Hepatocyte (in vitro differentiated cells): ENCODE results near the gene HOATZ. TPM values are rescaled to one million over a fixed set of nuclear protein-coding genes. Genes with fewer than 3 reads are reported as not detected.

Experiments used
- DNase-seq: peaks from one replicate; pipeline ENCODE4 v3.0.0-alpha.2; 2016; ENCODE audit warnings: low spot score
- H2AFZ ChIP-seq: fragments of 200-600 bp; sonication (generic); 2 replicates; pipeline ENCODE4 v1.6.0; 2016; ENCODE audit warnings: antibody characterized with exemption, mild to moderate bottlenecking
- H3K27ac ChIP-seq: fragments of 200-600 bp; sonication (generic); 2 replicates; pipeline ENCODE4 v1.5.1; 2016; ENCODE audit warnings: mild to moderate bottlenecking
- H3K27me3 ChIP-seq: fragments of 200-600 bp; sonication (generic); 2 replicates; pipeline ENCODE4 v1.6.1; 2016
- H3K36me3 ChIP-seq: fragments of 200-600 bp; sonication (generic); replicated peaks from 2 replicates; pipeline ENCODE4 v1.5.1; 2016; ENCODE audit warnings: low read depth; ENCODE audit not compliant: insufficient read depth
- H3K4me1 ChIP-seq: fragments of 200-600 bp; sonication (generic); 2 replicates; pipeline ENCODE4 v1.5.1; 2016; ENCODE audit warnings: mild to moderate bottlenecking, moderate library complexity; ENCODE audit not compliant: insufficient read depth
- H3K4me2 ChIP-seq: fragments of 200-600 bp; sonication (generic); 2 replicates; pipeline ENCODE4 v1.6.0; 2016
- H3K4me3 ChIP-seq: fragments of 200-600 bp; sonication (generic); 2 replicates; pipeline ENCODE4 v1.5.1; 2016; ENCODE audit warnings: mild to moderate bottlenecking
- H3K79me2 ChIP-seq: fragments of 200-600 bp; sonication (generic); 2 replicates; pipeline ENCODE4 v1.6.0; 2017; ENCODE audit warnings: mild to moderate bottlenecking
- H3K9me2 ChIP-seq: fragments of 200-600 bp; sonication (generic); replicated peaks from 2 replicates; pipeline ENCODE4 v1.6.0; 2017; ENCODE audit warnings: mild to moderate bottlenecking; ENCODE audit not compliant: insufficient read depth
- H3K9me3 ChIP-seq: fragments of 200-600 bp; sonication (generic); 2 replicates; pipeline ENCODE4 v1.5.1; 2016; ENCODE audit warnings: low read depth, mild to moderate bottlenecking
- H4K20me1 ChIP-seq: fragments of 200-600 bp; sonication (generic); 2 replicates; pipeline ENCODE4 v1.6.0; 2016; ENCODE audit warnings: mild to moderate bottlenecking; ENCODE audit not compliant: insufficient read depth, poor library complexity, severe bottlenecking
- EZH2 ChIP-seq: fragments of 200-600 bp; sonication (generic); IDR thresholded peaks from 2 replicates; pipeline ENCODE4 v1.6.1; 2016; ENCODE audit warnings: antibody characterized with exemption, mild to moderate bottlenecking, borderline replicate concordance
- EZH2phosphoT487 ChIP-seq: fragments of 200-600 bp; sonication (generic); IDR thresholded peaks from one replicate; pipeline ENCODE4 v1.6.1; 2018; ENCODE audit warnings: antibody characterized with exemption, mild to moderate bottlenecking, low read depth, moderate library complexity; ENCODE audit not compliant: unreplicated experiment, severe bottlenecking
- WGBS: methylation state at CpG from one replicate; pipeline ENCODE4 v1.1.6; 2016; ENCODE audit warnings: low lambda C conversion rate; ENCODE audit errors: missing lambda C conversion rate; 5-methylcytosine and 5-hydroxymethylcytosine counted together
- polyA plus RNA-seq: library from polyadenylated mRNA; unstranded; fragments of >200 nt; fragmentation: Nextera tagmentation; extraction: Ambion mirVana; gene quantifications from 2 replicates; pipeline ENCODE4 v1.2.1, GENCODE V29; 2016
- total RNA-seq: library from RNA; depleted of rRNA; stranded (reverse); fragments of >200 nt; gene quantifications from 2 replicates; pipeline ENCODE4 v1.2.3, GENCODE V29; 2014
- TF ChIP-seq, protein P1 (sequence below): fragments of 200-600 bp; sonication (generic); IDR thresholded peaks from 2 replicates; pipeline ENCODE4 v1.5.1; 2016; ENCODE audit warnings: antibody characterized with exemption, mild to moderate bottlenecking; ENCODE audit not compliant: poor library complexity

HOATZ gene
- total and polyA plus RNA-seq, 2 experiments from 2014 or later = not detected

DNA sequence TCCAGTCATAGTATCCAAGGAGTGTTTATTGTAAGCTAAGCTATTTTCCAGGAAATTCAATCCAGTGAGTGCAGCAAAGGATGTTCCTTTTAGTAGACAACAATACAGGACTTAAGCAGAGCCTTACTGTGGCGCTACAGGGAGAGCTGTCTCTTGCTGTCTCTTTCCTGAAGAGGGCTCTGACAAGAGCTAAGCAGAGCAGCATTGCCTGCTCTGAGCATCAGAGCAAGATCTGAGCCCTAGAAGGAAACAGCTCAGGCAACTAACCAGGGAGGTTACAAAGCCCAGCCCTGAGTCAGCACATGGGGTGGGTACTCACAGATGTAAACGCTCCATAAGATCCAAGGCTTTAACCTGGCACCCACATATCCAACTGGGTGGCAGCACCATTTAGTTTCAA lies 33.9 kb downstream of the HOATZ start:
- no peak for DNase-seq
- Histone ChIP-seq H3K9me3 (no peaks in the 10 kb centered on the region), H3K27ac (no peak overlapping the region), H3K4me2 (no peak overlapping the region), H3K79me2 (no peaks in the 10 kb centered on the region), H4K20me1 (no peaks in the 10 kb centered on the region), H3K27me3 (no peaks in the 10 kb centered on the region), H3K9me2 (no peaks in the 10 kb centered on the region), H2AFZ (no peak overlapping the region), H3K4me1 (peaks cover 7% of the 10 kb centered on the region), H3K36me3 (no peaks in the 10 kb centered on the region), H3K4me3 (no peak overlapping the region)
- TF ChIP-seq, protein P1, sequence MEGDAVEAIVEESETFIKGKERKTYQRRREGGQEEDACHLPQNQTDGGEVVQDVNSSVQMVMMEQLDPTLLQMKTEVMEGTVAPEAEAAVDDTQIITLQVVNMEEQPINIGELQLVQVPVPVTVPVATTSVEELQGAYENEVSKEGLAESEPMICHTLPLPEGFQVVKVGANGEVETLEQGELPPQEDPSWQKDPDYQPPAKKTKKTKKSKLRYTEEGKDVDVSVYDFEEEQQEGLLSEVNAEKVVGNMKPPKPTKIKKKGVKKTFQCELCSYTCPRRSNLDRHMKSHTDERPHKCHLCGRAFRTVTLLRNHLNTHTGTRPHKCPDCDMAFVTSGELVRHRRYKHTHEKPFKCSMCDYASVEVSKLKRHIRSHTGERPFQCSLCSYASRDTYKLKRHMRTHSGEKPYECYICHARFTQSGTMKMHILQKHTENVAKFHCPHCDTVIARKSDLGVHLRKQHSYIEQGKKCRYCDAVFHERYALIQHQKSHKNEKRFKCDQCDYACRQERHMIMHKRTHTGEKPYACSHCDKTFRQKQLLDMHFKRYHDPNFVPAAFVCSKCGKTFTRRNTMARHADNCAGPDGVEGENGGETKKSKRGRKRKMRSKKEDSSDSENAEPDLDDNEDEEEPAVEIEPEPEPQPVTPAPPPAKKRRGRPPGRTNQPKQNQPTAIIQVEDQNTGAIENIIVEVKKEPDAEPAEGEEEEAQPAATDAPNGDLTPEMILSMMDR = no peak
- TF ChIP-seq EZH2 (no peak), EZH2phosphoT487 (no peak)
- 76% methylated on average over 2 of the region's 2 CpGs for WGBS

DNA sequence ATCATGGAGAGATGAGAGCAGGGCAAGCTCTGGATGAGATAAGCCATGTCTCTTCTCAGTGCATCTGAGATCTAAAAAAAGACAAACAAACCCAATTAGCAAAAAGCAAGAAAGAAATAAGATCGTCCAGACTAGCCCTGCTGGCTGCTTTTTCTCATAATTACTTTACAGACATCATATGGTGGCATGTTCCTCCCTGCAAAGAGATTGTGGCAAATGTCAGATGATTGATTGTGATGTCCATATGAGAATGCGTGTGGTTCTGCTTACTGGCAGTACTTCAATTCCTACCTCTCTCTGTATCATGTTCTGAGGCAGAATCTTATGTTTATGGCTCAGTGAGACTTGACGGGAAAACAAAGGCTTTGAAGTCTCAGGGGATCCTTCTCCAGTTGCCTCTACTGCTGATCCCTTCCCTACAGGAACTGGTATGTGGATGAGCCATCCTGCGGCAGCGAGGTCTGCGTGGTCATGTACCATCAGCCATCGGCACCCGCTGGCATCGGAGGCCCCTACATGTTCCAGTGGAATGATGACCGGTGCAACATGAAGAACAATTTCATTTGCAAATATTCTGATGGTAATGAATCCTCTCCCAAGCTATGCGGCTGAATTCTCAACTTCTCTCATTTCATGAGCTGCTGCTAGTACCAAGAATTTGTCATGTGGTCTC lies 34.8 kb downstream of the HOATZ start:
- no peaks in the 10 kb centered on the region for H4K20me1 ChIP-seq
- no peaks in the 10 kb centered on the region for H3K79me2 ChIP-seq
- H3K4me3 ChIP-seq = no peak overlapping the region
- no peak overlapping the region for H3K27ac ChIP-seq
- no peaks in the 10 kb centered on the region for H3K9me3 ChIP-seq
- no peak overlapping the region for H3K4me2 ChIP-seq
- no peak overlapping the region for H2AFZ ChIP-seq
- H3K27me3 ChIP-seq = no peaks in the 10 kb centered on the region
- peaks cover 7% of the 10 kb centered on the region for H3K4me1 ChIP-seq
- no peak for DNase-seq
- H3K36me3 ChIP-seq = no peaks in the 10 kb centered on the region
- H3K9me2 ChIP-seq = no peaks in the 10 kb centered on the region
- TF ChIP-seq, protein P1 = no peak
- TF ChIP-seq EZH2 (no peak), EZH2phosphoT487 (no peak)
- 59% methylated on average over 11 of the region's 11 CpGs for WGBS

DNA sequence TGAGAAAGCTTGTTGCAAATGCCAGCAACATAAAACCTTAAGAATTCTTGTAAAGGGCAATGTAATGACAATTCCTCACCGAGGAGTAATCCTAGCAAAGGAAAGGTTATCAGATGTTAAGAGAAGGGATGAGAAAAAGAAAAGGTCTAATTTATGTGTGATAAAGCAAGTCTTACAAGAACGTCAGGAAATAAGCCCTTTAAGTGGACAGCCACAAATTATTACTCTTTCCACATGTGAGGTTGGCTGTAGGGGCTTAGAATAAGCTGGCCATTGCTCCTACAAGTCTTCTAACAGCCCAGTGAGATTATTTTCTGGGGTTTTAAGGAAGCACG lies 35.3 kb downstream of the HOATZ start:
- H3K4me1 ChIP-seq = peaks cover 7% of the 10 kb centered on the region
- no peaks in the 10 kb centered on the region for H3K79me2 ChIP-seq
- H3K9me2 ChIP-seq = no peaks in the 10 kb centered on the region
- WGBS = 33% methylated on average over 3 of the region's 3 CpGs
- no peak overlapping the region for H3K27ac ChIP-seq
- H3K9me3 ChIP-seq = no peaks in the 10 kb centered on the region
- H3K36me3 ChIP-seq = no peaks in the 10 kb centered on the region
- H3K4me3 ChIP-seq = no peak overlapping the region
- TF ChIP-seq EZH2phosphoT487 (no peak), EZH2 (no peak)
- TF ChIP-seq, protein P1 = no peak
- no peak overlapping the region for H3K4me2 ChIP-seq
- no peaks in the 10 kb centered on the region for H3K27me3 ChIP-seq
- H4K20me1 ChIP-seq = no peaks in the 10 kb centered on the region
- H2AFZ ChIP-seq = no peak overlapping the region
- DNase-seq = no peak

DNA sequence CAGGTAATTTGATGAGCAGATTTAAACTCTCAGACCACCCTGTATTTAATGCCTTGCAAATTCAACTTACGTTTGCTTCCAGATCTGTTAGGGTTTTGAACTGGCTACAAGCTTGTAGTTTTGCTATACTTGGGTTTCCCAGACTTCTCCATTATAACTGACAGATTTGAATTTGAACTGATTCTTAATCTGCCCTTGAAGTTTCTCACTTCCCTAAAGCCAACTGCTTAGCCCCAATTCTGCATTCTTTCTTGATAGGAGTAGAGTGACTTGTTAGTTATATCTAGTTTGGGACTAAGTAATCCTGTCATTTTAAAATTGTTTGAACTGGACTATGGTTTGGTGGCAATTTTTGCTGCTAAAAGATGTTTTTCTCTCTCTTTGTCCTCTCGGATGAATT lies 35.7 kb downstream of the HOATZ start:
- no peak for DNase-seq
- 71% methylated on average over 2 of the region's 2 CpGs for WGBS

More for the DNA sequence above, 35.7 kb downstream of the HOATZ start:
- Histone ChIP-seq H4K20me1 (no peaks in the 10 kb centered on the region), H3K36me3 (no peaks in the 10 kb centered on the region), H3K9me2 (no peaks in the 10 kb centered on the region), H3K27ac (no peak overlapping the region), H3K79me2 (no peaks in the 10 kb centered on the region), H2AFZ (no peak overlapping the region), H3K4me2 (no peak overlapping the region), H3K27me3 (no peaks in the 10 kb centered on the region), H3K4me3 (no peak overlapping the region), H3K4me1 (peaks cover 7% of the 10 kb centered on the region), H3K9me3 (no peaks in the 10 kb centered on the region)
- TF ChIP-seq, protein P1 = no peak
- TF ChIP-seq EZH2 = no peak
- TF ChIP-seq EZH2phosphoT487 = no peak
